B cell (primary cell): ENCODE results near the gene ASAP3. TPM values are rescaled to one million over a fixed set of nuclear protein-coding genes. Genes with fewer than 3 reads are reported as not detected.
"Not testable (repeated sequence)": the region's sequence is repeated elsewhere in the genome, so short reads cannot be mapped to it uniquely, and the experiment has no call there.

Experiments used
- ATAC-seq: fragments of 200-7000 bp; cut with Tn5 transposase; one replicate; pipeline ENCODE4 v1.10.0; 2021; ENCODE audit warnings: low read depth, mild to moderate bottlenecking, moderate number of reproducible peaks, moderate library complexity
- CTCF ChIA-PET: fragments of 350-600 bp; sonication (Branson Sonifier 250); formaldehyde crosslinking; loops from one replicate; lab custom pipeline; 2021; ENCODE audit warnings: antibody characterized with exemption, inconsistent platforms; lab: Charles Lee
- POLR2A ChIA-PET: fragments of 350-600 bp; sonication (Branson Sonifier 250); formaldehyde crosslinking; loops from one replicate; lab custom pipeline; 2021; ENCODE audit warnings: antibody characterized with exemption; lab: Charles Lee
- DNase-seq: peaks from one replicate; pipeline ENCODE4 v3.0.0; 2013
- H2AFZ ChIP-seq: 2 replicates; pipeline ENCODE4 v1.6.1; 2012; ENCODE audit warnings: mild to moderate bottlenecking, low read depth, low read length; ENCODE audit not compliant: insufficient read depth, poor library complexity, severe bottlenecking
- H3K27ac ChIP-seq, 2 donors: 1 replicate in 1 of 2; 2 replicates in 1 of 2; pipeline ENCODE4 v1.5.1; 2012 to 2013; ENCODE audit warnings: low read length in 2 of 2, mild to moderate bottlenecking in 2 of 2, moderate library complexity in 1 of 2
- H3K27me3 ChIP-seq, 4 experiments: fragments of 200-600 bp in 1 of 4; sonication (generic) in 1 of 4; replicated peaks in 1 of 4; 1 replicate in 2 of 4; 2 replicates in 2 of 4; pipeline versions ENCODE4 v1.6.1 to v1.7.0; 2013 to 2016; ENCODE audit warnings: low read length in 3 of 4, mild to moderate bottlenecking in 2 of 4, mixed read lengths in 1 of 4, moderate library complexity in 1 of 4; ENCODE audit not compliant: insufficient read depth in 4 of 4, control insufficient read depth in 3 of 4; ENCODE audit errors: control extremely low read depth in 1 of 4
- H3K36me3 ChIP-seq, 2 experiments: replicated peaks in 1 of 2; 1 replicate in 1 of 2; 2 replicates in 1 of 2; pipeline versions ENCODE4 v1.6.1 to v1.7.1; 2013; ENCODE audit warnings: low read length in 1 of 2; ENCODE audit not compliant: insufficient read depth in 2 of 2, control insufficient read depth in 1 of 2; ENCODE audit errors: control extremely low read depth in 1 of 2, extremely low read depth in 1 of 2
- H3K4me1 ChIP-seq, 2 donors: fragments of 200-600 bp in 1 of 2; sonication (generic) in 1 of 2; 1 replicate in 1 of 2; 2 replicates in 1 of 2; pipeline versions ENCODE4 v1.5.1 to v1.6.1; 2013 to 2017; ENCODE audit warnings: low read length in 2 of 2; ENCODE audit not compliant: control insufficient read depth in 2 of 2, insufficient read depth in 2 of 2
- H3K4me2 ChIP-seq: replicated peaks from 2 replicates; pipeline ENCODE3; 2012; ENCODE audit warnings: mild to moderate bottlenecking, low read depth, low read length; ENCODE audit not compliant: poor library complexity, severe bottlenecking
- H3K4me3 ChIP-seq, 5 experiments: fragments of 200-600 bp in 1 of 5; sonication (generic) in 1 of 5; 1 replicate in 3 of 5; 2 replicates in 2 of 5; pipeline versions ENCODE4 v1.5.1 to v1.7.0; 2011 to 2016; ENCODE audit warnings: low read length in 4 of 5, mild to moderate bottlenecking in 4 of 5, low read depth in 2 of 5, control low read depth in 1 of 5, moderate library complexity in 1 of 5; ENCODE audit not compliant: insufficient read depth in 1 of 5; ENCODE audit errors: control extremely low read depth in 1 of 5, extremely low read depth in 1 of 5
- H3K79me2 ChIP-seq: fragments of 200-600 bp; sonication (generic); one replicate; pipeline ENCODE4 v1.6.0; 2016; ENCODE audit warnings: low read length; ENCODE audit not compliant: control insufficient read depth, insufficient read depth
- H3K9ac ChIP-seq: fragments of 200-600 bp; sonication (generic); 2 replicates; pipeline ENCODE4 v1.6.1; 2017; ENCODE audit warnings: mild to moderate bottlenecking, low read length, moderate library complexity
- H3K9me3 ChIP-seq, 3 donors: one replicate each; pipeline versions ENCODE4 v1.6.1 to v1.7.1; 2013; ENCODE audit warnings: low read length in 2 of 3; ENCODE audit not compliant: control insufficient read depth in 2 of 3, insufficient read depth in 1 of 3; ENCODE audit errors: control extremely low read depth in 1 of 3
- H4K20me1 ChIP-seq: 2 replicates; pipeline ENCODE4 v1.6.0; 2012; ENCODE audit warnings: mild to moderate bottlenecking, low read length; ENCODE audit not compliant: insufficient read depth, control insufficient read depth, poor library complexity, severe bottlenecking
- H3K27ac Mint-ChIP-seq: one replicate; pipeline ENCODE4 v1.8.0; 2021; ENCODE audit warnings: mixed read lengths
- H3K27me3 Mint-ChIP-seq: one replicate; pipeline ENCODE4 v1.8.0; 2021; ENCODE audit warnings: mixed read lengths
- H3K4me1 Mint-ChIP-seq: one replicate; pipeline ENCODE4 v1.8.0; 2021; ENCODE audit warnings: mixed read lengths
- H3K4me3 Mint-ChIP-seq: one replicate; pipeline ENCODE4 v1.8.0; 2021; ENCODE audit warnings: mixed read lengths
- H3K9me3 Mint-ChIP-seq: one replicate; pipeline ENCODE4 v1.8.0; 2022; ENCODE audit warnings: mixed read lengths; ENCODE audit not compliant: insufficient read depth
- CTCF ChIP-seq: fragments of 200-600 bp; IDR thresholded peaks from one replicate; pipeline ENCODE4 v1.8.0; 2022; ENCODE audit warnings: antibody characterized with exemption, mild to moderate bottlenecking
- EZH2 ChIP-seq: IDR thresholded peaks from 2 replicates; pipeline ENCODE4 v1.6.1; 2012; ENCODE audit warnings: borderline replicate concordance, low read depth, mild to moderate bottlenecking, moderate library complexity, low read length; ENCODE audit not compliant: insufficient read depth, poor library complexity, severe bottlenecking
- WGBS: methylation state at CpG from one replicate; pipeline ENCODE4 v1.1.5; 2013; ENCODE audit warnings: missing lambda C conversion rate; ENCODE audit not compliant: insufficient coverage; 5-methylcytosine and 5-hydroxymethylcytosine counted together
- intact Hi-C: fragments of 100-400 bp; cut with micrococcal nuclease; formaldehyde crosslinking; loops from one replicate; pipeline ENCODE4 v1.10.0; 2022
- polyA plus RNA-seq: library from polyadenylated mRNA; depleted of rRNA; stranded (reverse); fragments of >200 nt; gene quantifications from 2 replicates; pipeline ENCODE4 v1.2.3, GENCODE V29; 2012
- total RNA-seq, 2 donors: library from RNA; stranded (reverse); fragments of 120-200 nt in 1 of 2; gene quantifications; 1 replicate in 1 of 2; 2 replicates in 1 of 2; pipeline versions ENCODE4 v1.2.3 to v1.2.4, GENCODE V29; 2013 to 2022

The ASAP3 gene
- total and polyA plus RNA-seq, 2 donors (not counting 1 experiment from before 2014, with no cell fraction given), result 2.9 to 11.0 TPM

DNA sequence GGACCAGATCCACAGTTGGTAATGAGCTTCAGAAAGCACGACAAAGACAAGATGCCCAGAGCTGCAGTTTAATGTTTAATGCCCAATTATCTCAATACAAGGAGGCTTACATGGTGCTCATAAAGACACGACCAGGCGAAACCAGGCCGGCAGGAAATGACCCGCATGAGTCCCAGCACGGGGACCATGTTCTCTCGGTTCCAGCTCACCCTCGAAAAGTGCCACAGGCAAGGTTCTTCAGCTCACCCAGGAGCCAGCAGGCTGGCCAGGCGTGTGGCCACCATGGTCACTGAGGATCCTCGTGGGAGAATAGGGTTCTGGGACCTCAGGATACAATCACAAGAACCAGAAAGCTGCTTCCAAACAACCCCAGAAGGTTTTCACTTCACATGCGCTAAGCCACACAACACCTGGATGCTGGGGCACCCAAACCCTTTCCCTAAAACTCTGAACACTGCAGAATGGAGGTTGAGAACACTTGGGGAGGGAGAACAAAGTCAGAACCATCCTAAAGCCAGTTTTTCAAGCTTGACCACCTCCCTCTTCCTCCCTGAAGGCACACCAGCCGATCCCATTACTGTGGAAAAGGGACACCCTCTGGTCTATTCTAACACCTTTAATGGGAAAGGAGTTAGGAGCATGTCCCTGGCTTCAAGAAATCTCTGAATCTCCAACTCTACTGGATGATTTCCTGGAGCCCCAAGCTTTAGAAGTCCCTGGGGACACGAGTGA lies 22.6 kb upstream of the ASAP3 start:
- WGBS, result 88% methylated on average over 9 of the region's 13 CpGs
- H4K20me1 ChIP-seq, result no peaks in the 10 kb centered on the region
- no peaks in the 10 kb centered on the region for H3K27me3 Mint-ChIP-seq
- no peaks in the 10 kb centered on the region for H3K9me3 ChIP-seq
- H3K27me3 ChIP-seq, result no peaks in the 10 kb centered on the region
- H3K36me3 ChIP-seq, result no peaks in the 10 kb centered on the region
- ATAC-seq (no peak), DNase-seq (no peak)
- no peak overlapping the region for H3K27ac Mint-ChIP-seq
- no peak overlapping the region for H3K4me3 Mint-ChIP-seq
- no peaks in the 10 kb centered on the region for H3K4me1 ChIP-seq
- intact Hi-C loops, result no loop called here
- no peak overlapping the region for H3K4me3 ChIP-seq
- H3K4me2 ChIP-seq, result no peak overlapping the region
- H3K9me3 Mint-ChIP-seq, result no peaks in the 10 kb centered on the region
- POLR2A ChIA-PET, result interaction anchor here (0.6 to 2.0 kb wide), 3 partner anchors 18 to 159 kb away, joined by 3 to 5 read pairs (median 4); no protein-coding TSS in a partner anchor
- no peak overlapping the region for H3K9ac ChIP-seq
- TF ChIP-seq EZH2, result no peak
- TF ChIP-seq CTCF, result no peak
- CTCF ChIA-PET, result interaction anchor here (1.2 to 5.2 kb wide), 2 partner anchors 8 to 12 kb away, joined by 3 to 62 read pairs; no protein-coding TSS in a partner anchor
- peaks cover 1% of the 10 kb centered on the region for H3K4me1 Mint-ChIP-seq
- H3K79me2 ChIP-seq, result no peaks in the 10 kb centered on the region
- no peak overlapping the region for H2AFZ ChIP-seq
- H3K27ac ChIP-seq, result no peak overlapping the region

GRCh38 chr1:23505851-23506250 lies 21.9 kb upstream of the ASAP3 start:
- WGBS, result 95% methylated on average over 5 of the region's 6 CpGs
- Mint-ChIP-seq H3K9me3 (no peaks in the 10 kb centered on the region), H3K27ac (no peak overlapping the region), H3K4me3 (no peak overlapping the region), H3K4me1 (peaks cover 1% of the 10 kb centered on the region), H3K27me3 (no peaks in the 10 kb centered on the region)
- Histone ChIP-seq H2AFZ (no peak overlapping the region), H3K9ac (no peak overlapping the region), H3K4me1 (no peaks in the 10 kb centered on the region), H3K9me3 (no peaks in the 10 kb centered on the region), H3K4me3 (no peak overlapping the region), H3K79me2 (no peaks in the 10 kb centered on the region), H3K36me3 (no peaks in the 10 kb centered on the region), H3K4me2 (no peak overlapping the region), H3K27ac (no peak overlapping the region), H4K20me1 (no peaks in the 10 kb centered on the region), H3K27me3 (no peaks in the 10 kb centered on the region)
- no peak for TF ChIP-seq CTCF
- no peak for TF ChIP-seq EZH2
- ChIA-PET CTCF (interaction anchor here (5.2 kb wide), 1 partner anchor 8 kb away, joined by 62 read pairs; no protein-coding TSS in a partner anchor), POLR2A (no interaction called here)
- DNase-seq, result no peak
- intact Hi-C loops, result no loop called here
- ATAC-seq, result no peak

DNA sequence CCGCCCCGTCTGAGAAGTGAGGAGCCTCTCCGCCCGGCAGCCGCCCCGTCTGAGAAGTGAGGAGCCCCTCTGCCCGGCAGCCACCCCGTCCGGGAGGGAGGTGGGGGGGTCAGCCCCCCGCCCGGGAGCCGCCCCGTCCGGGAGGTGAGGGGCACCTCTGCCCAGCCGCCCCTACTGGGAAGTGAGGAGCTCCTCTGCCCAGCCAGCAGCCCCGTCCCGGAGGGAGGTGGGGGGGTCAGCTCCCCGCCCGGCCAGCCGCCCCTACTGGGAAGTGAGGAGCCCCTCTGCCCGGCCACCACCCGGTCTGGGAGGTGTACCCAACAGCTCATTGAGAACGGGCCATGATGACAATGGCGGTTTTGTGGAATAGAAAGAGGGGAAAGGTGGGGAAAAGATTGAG lies 20.2 kb upstream of the ASAP3 start:
- H3K27me3 Mint-ChIP-seq, H3K27me3 ChIP-seq, intact Hi-C loops, H3K9ac ChIP-seq, ATAC-seq, DNase-seq, H4K20me1 ChIP-seq, H3K27ac Mint-ChIP-seq, H3K4me2 ChIP-seq, H3K27ac ChIP-seq, CTCF ChIA-PET, H3K79me2 ChIP-seq, H2AFZ ChIP-seq, H3K9me3 Mint-ChIP-seq, H3K4me1 ChIP-seq, H3K4me3 ChIP-seq, H3K9me3 ChIP-seq, H3K4me3 Mint-ChIP-seq, POLR2A ChIA-PET, H3K36me3 ChIP-seq: not testable (repeated sequence)
- H3K4me1 Mint-ChIP-seq, result peaks cover 11% of the 10 kb centered on the region
- 95% methylated on average over 6 of the region's 24 CpGs for WGBS
